Renal cortical epithelial cell (primary cell): ENCODE results near the gene TPK1. TPM values are rescaled to one million over a fixed set of nuclear protein-coding genes. Genes with fewer than 3 reads are reported as not detected.
"Not testable (repeated sequence)": the region's sequence is repeated elsewhere in the genome, so short reads cannot be mapped to it uniquely, and the experiment has no call there.

Experiments
- DNase-seq: peaks from one replicate; pipeline ENCODE4 v3.0.0-alpha.2; 2011; ENCODE audit warnings: low read depth
- total RNA-seq: library from RNA; depleted of rRNA; stranded (reverse); fragments of >200 nt; gene quantifications from 2 replicates; pipeline ENCODE4 v1.2.3, GENCODE V29; 2014

Gene TPK1
- total RNA-seq, 1 donor from 2014 or later = 11.0 TPM

GRCh38 chr7:144477348-144477747, 358.5 kb downstream of the TPK1 start:
- DNase-seq = no peak

GRCh38 chr7:144474800-144475615, 360.8 kb downstream of the TPK1 start:
- DNase-seq = no peak

GRCh38 chr7:144474363-144474762, 361.5 kb downstream of the TPK1 start:
- DNase-seq = no peak

GRCh38 chr7:144473908-144474307, 361.9 kb downstream of the TPK1 start:
- peak; percentile 21 for DNase-seq

GRCh38 chr7:144470078-144470477, 365.8 kb downstream of the TPK1 start:
- DNase-seq = no peak

- peak; percentile 12 for DNase-seq
Measured at GRCh38 chr7:144468990-144469732, 366.7 kb downstream of the TPK1 start.

- no peak for DNase-seq
Measured at GRCh38 chr7:144459635-144460034, 376.2 kb downstream of the TPK1 start.

GRCh38 chr7:144455040-144455404, 380.8 kb downstream of the TPK1 start:
- DNase-seq = no peak

GRCh38 chr7:144454256-144455039, 381.4 kb downstream of the TPK1 start:
- peak; percentile 13 for DNase-seq

GRCh38 chr7:144452064-144452463, 383.8 kb downstream of the TPK1 start:
- DNase-seq = peak; percentile 10

GRCh38 chr7:144445590-144445989, 390.3 kb downstream of the TPK1 start:
- no peak for DNase-seq

GRCh38 chr7:144439717-144440205, 396.1 kb downstream of the TPK1 start:
- no peak for DNase-seq

- no peak for DNase-seq
Measured at GRCh38 chr7:144438759-144439158, 397.1 kb downstream of the TPK1 start.

- DNase-seq = peak; percentile 84
Measured at GRCh38 chr7:144437370-144438191, 398.3 kb downstream of the TPK1 start.

- peak; percentile 23 for DNase-seq
Measured at GRCh38 chr7:144436500-144436899, 399.4 kb downstream of the TPK1 start.

- no peak for DNase-seq
Measured at GRCh38 chr7:144428431-144428830, 407.4 kb downstream of the TPK1 start.

- not testable (repeated sequence) for DNase-seq
Measured at GRCh38 chr7:144427539-144427938, 408.3 kb downstream of the TPK1 start.

- DNase-seq = not testable (repeated sequence)
Measured at GRCh38 chr7:144418931-144419330, 416.9 kb downstream of the TPK1 start.

GRCh38 chr7:144416341-144416740, 419.5 kb downstream of the TPK1 start:
- DNase-seq = no peak

GRCh38 chr7:144415858-144416257, 420.0 kb downstream of the TPK1 start:
- no peak for DNase-seq

- no peak for DNase-seq
Measured at GRCh38 chr7:144414815-144415214, 421.0 kb downstream of the TPK1 start.
